SU-DHL-6 (cell line): Measurements from ENCODE around the gene MAP3K4.
"Not testable (repeated sequence)": the region's sequence is repeated elsewhere in the genome, so short reads cannot be mapped to it uniquely, and the experiment has no call there.

Experiments
- H2AFZ ChIP-seq: fragments of 200-600 bp; sonication (generic); 2 replicates; pipeline ENCODE4 v1.6.1; 2014; ENCODE audit warnings: low read depth, mild to moderate bottlenecking, moderate library complexity, mixed read lengths, antibody characterized with exemption, low read length; ENCODE audit not compliant: severe bottlenecking
- H3F3A ChIP-seq: fragments of 200-600 bp; shearing (Covaris generic); 2 replicates; pipeline ENCODE4 v1.6.0; 2016; ENCODE audit warnings: antibody characterized with exemption, mild to moderate bottlenecking; ENCODE audit not compliant: insufficient read depth
- H3K27ac ChIP-seq: fragments of 200-600 bp; sonication (generic); 2 replicates; pipeline ENCODE4 v1.5.1; 2016; ENCODE audit warnings: low read depth, mild to moderate bottlenecking, low read length, moderate library complexity, mixed read lengths
- H3K27me3 ChIP-seq: fragments of 200-600 bp; sonication (generic), shearing (Covaris generic); 2 replicates; pipeline ENCODE4 v1.6.0; 2014; ENCODE audit warnings: mild to moderate bottlenecking, low read length
- H3K36me3 ChIP-seq: fragments of 200-600 bp; sonication (generic); 2 replicates; pipeline ENCODE4 v1.6.1; 2014; ENCODE audit warnings: mild to moderate bottlenecking, low read length, mixed read lengths
- H3K4me2 ChIP-seq: fragments of 300-600, 200-600 bp; shearing (Covaris generic), sonication (generic); 2 replicates; pipeline ENCODE4 v1.6.0; 2014; ENCODE audit warnings: low read length, low read depth, mild to moderate bottlenecking; ENCODE audit not compliant: poor library complexity, severe bottlenecking
- H3K4me3 ChIP-seq: fragments of 200-600 bp; sonication (generic); 2 replicates; pipeline ENCODE4 v1.5.1; 2014; ENCODE audit warnings: antibody characterized with exemption, low read length, mild to moderate bottlenecking, mixed read lengths; ENCODE audit not compliant: insufficient read depth, poor library complexity, severe bottlenecking
- H3K79me2 ChIP-seq: fragments of 200-600 bp; sonication (generic); 2 replicates; pipeline ENCODE4 v1.6.1; 2014; ENCODE audit warnings: mild to moderate bottlenecking, low read length, moderate library complexity; ENCODE audit not compliant: insufficient read depth
- H3K9ac ChIP-seq: fragments of 200-600 bp; sonication (generic); 2 replicates; pipeline ENCODE4 v1.7.0; 2014; ENCODE audit warnings: mild to moderate bottlenecking, low read length
- H3K9me2 ChIP-seq: fragments of 200-600 bp; sonication (generic); replicated peaks from 2 replicates; pipeline ENCODE4 v1.6.1; 2014; ENCODE audit warnings: low read length; ENCODE audit not compliant: insufficient read depth
- H3K9me3 ChIP-seq: fragments of 200-600 bp; sonication (generic); 2 replicates; pipeline ENCODE4 v1.6.1; 2014; ENCODE audit warnings: low read length, mixed read lengths; ENCODE audit not compliant: insufficient read depth
- H4K20me1 ChIP-seq: fragments of 200-600 bp; sonication (generic); 2 replicates; pipeline ENCODE4 v1.6.1; 2014; ENCODE audit warnings: low read depth, mild to moderate bottlenecking, antibody characterized with exemption, low read length, moderate library complexity, mixed read lengths
- EZH2phosphoT487 ChIP-seq: fragments of 200-600 bp; sonication (generic), shearing (Covaris generic); conservative IDR thresholded peaks from 2 replicates; pipeline ENCODE4 v1.6.1; 2018; ENCODE audit warnings: mild to moderate bottlenecking, antibody characterized with exemption, low read length, moderate library complexity, mixed read lengths
- TF ChIP-seq, protein P1 (sequence below): fragments of 200-600 bp; sonication (generic); IDR thresholded peaks from one replicate; pipeline ENCODE4 v1.5.1; 2017; ENCODE audit warnings: antibody characterized with exemption, mild to moderate bottlenecking, low read length, moderate library complexity; ENCODE audit not compliant: insufficient read depth, poor library complexity, severe bottlenecking

Gene MAP3K4

GRCh38 chr6:161115468-161115867, 123.9 kb downstream of the MAP3K4 start:
- Histone ChIP-seq H3K36me3 (peaks cover 17% of the 10 kb centered on the region), H3K9me2 (no peaks in the 10 kb centered on the region), H3K4me2 (no peak overlapping the region), H3K79me2 (no peaks in the 10 kb centered on the region), H3F3A (no peaks in the 10 kb centered on the region), H3K27me3 (no peaks in the 10 kb centered on the region), H3K4me3 (no peak overlapping the region), H3K9me3 (no peaks in the 10 kb centered on the region), H3K27ac (no peak overlapping the region), H3K9ac (no peak overlapping the region), H2AFZ (no peak overlapping the region), H4K20me1 (no peaks in the 10 kb centered on the region)
- TF ChIP-seq, protein P1, sequence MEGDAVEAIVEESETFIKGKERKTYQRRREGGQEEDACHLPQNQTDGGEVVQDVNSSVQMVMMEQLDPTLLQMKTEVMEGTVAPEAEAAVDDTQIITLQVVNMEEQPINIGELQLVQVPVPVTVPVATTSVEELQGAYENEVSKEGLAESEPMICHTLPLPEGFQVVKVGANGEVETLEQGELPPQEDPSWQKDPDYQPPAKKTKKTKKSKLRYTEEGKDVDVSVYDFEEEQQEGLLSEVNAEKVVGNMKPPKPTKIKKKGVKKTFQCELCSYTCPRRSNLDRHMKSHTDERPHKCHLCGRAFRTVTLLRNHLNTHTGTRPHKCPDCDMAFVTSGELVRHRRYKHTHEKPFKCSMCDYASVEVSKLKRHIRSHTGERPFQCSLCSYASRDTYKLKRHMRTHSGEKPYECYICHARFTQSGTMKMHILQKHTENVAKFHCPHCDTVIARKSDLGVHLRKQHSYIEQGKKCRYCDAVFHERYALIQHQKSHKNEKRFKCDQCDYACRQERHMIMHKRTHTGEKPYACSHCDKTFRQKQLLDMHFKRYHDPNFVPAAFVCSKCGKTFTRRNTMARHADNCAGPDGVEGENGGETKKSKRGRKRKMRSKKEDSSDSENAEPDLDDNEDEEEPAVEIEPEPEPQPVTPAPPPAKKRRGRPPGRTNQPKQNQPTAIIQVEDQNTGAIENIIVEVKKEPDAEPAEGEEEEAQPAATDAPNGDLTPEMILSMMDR: no peak
- no peak for TF ChIP-seq EZH2phosphoT487

- Histone ChIP-seq H3K4me2 (no peak overlapping the region), H3K27ac (no peak overlapping the region), H3K9ac (no peak overlapping the region), H3F3A (no peaks in the 10 kb centered on the region), H3K9me2 (no peaks in the 10 kb centered on the region), H4K20me1 (no peaks in the 10 kb centered on the region), H3K27me3 (no peaks in the 10 kb centered on the region), H3K36me3 (peaks cover 18% of the 10 kb centered on the region), H2AFZ (no peak overlapping the region), H3K79me2 (no peaks in the 10 kb centered on the region), H3K4me3 (no peak overlapping the region), H3K9me3 (no peaks in the 10 kb centered on the region)
- TF ChIP-seq, protein P1: no peak
- no peak for TF ChIP-seq EZH2phosphoT487
Observed at GRCh38 chr6:161116554-161116953, 125.0 kb downstream of the MAP3K4 start.

- Histone ChIP-seq H3K27ac (no peak overlapping the region), H3K36me3 (peaks cover 18% of the 10 kb centered on the region), H3K4me3 (no peak overlapping the region), H2AFZ (no peak overlapping the region), H3F3A (no peaks in the 10 kb centered on the region), H3K9me3 (no peaks in the 10 kb centered on the region), H3K9me2 (no peaks in the 10 kb centered on the region), H3K4me2 (no peak overlapping the region), H4K20me1 (no peaks in the 10 kb centered on the region), H3K27me3 (no peaks in the 10 kb centered on the region), H3K9ac (no peak overlapping the region), H3K79me2 (no peaks in the 10 kb centered on the region)
- TF ChIP-seq EZH2phosphoT487: no peak
- TF ChIP-seq, protein P1: no peak
Observed at GRCh38 chr6:161117308-161117707, 125.7 kb downstream of the MAP3K4 start.

DNA sequence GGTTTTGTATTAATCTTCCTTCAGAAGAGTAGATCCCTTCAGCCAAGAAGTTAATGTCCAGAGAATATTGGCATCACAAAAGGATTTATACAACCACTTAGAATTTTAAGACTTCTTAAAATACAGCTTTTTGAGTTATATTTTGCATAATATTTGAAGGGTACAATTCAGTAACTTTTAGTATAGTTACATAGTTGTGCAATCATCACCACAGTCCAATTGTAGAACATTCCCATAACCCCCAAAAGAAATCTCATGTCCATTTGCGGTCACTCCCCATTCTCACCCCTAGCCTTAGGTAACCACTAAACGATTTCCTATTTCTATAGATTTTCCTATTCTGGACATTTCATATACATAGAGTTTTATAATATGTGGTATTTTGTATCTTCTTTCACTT, 126.4 kb downstream of the MAP3K4 start:
- Histone ChIP-seq H3K4me2 (no peak overlapping the region), H2AFZ (no peak overlapping the region), H3K9me3 (no peaks in the 10 kb centered on the region), H3F3A (no peaks in the 10 kb centered on the region), H3K79me2 (no peaks in the 10 kb centered on the region), H3K9ac (no peak overlapping the region), H3K27ac (no peak overlapping the region), H3K4me3 (no peak overlapping the region), H3K9me2 (no peaks in the 10 kb centered on the region), H3K36me3 (peaks cover 18% of the 10 kb centered on the region), H3K27me3 (no peaks in the 10 kb centered on the region), H4K20me1 (no peaks in the 10 kb centered on the region)
- no peak for TF ChIP-seq EZH2phosphoT487
- TF ChIP-seq, protein P1: no peak

GRCh38 chr6:161123319-161123718, 131.8 kb downstream of the MAP3K4 start:
- not testable (repeated sequence) for H3K27me3 ChIP-seq, H3K9ac ChIP-seq, H4K20me1 ChIP-seq, H3K27ac ChIP-seq, H3K9me2 ChIP-seq, H2AFZ ChIP-seq, H3K4me2 ChIP-seq, H3F3A ChIP-seq, H3K79me2 ChIP-seq, H3K9me3 ChIP-seq, H3K4me3 ChIP-seq
- H3K36me3 ChIP-seq: 0 out of 2 replicates have a peak, but pooled peaks cover 11% of the 10 kb centered on the region
